ENCODE data around the gene TRIM14.

- TF ChIP-seq ZNF384 (IDR thresholded peaks at IDR 0.05) (no peak), BHLHE40 (IDR thresholded peaks at IDR 0.05; ENCODE audit: borderline replicate concordance) (no peak), L3MBTL2 (conservative IDR thresholded peaks at IDR 0.05) (no peak), FOXA1 (IDR thresholded peaks at IDR 0.05) (no peak), FOXK2 (IDR thresholded peaks at IDR 0.05) (no peak), HDGF (IDR thresholded peaks at IDR 0.05; ENCODE audit: borderline replicate concordance) (no peak), NFRKB (IDR thresholded peaks at IDR 0.05) (no peak), SP1 (IDR thresholded peaks at IDR 0.05) (no peak), SUZ12 (IDR thresholded peaks at IDR 0.05) (no peak), FOXM1 (IDR thresholded peaks at IDR 0.05; ENCODE audit: borderline replicate concordance) (no peak), ELF4 (IDR thresholded peaks at IDR 0.05) (no peak), PKNOX1 (IDR thresholded peaks at IDR 0.05) (no peak)
Observed at GRCh38 chr9:98129451-98129881, 10.4 kb upstream of the TRIM14 start.

Data from HEK293T (cell line).